HepG2 (cell line): ENCODE results near the gene SLC12A5. TPM values are rescaled to one million over a fixed set of nuclear protein-coding genes. Genes with fewer than 3 reads are reported as not detected.

Experiments used
- ARNT2 ChIP-seq: sonication (generic); formaldehyde crosslinking; IDR thresholded peaks from 2 replicates; pipeline ENCODE4 v1.8.0; 2022; ENCODE audit warnings: mild to moderate bottlenecking, low read depth, missing genetic modification reagents, moderate library complexity
- ATRX ChIP-seq: sonication (generic); formaldehyde crosslinking; IDR thresholded peaks from 2 replicates; pipeline ENCODE4 v1.4.0; 2020; ENCODE audit warnings: missing genetic modification reagents, borderline replicate concordance
- CREM ChIP-seq, 2 experiments: sonication (generic) in 1 of 2; formaldehyde crosslinking in 1 of 2; IDR thresholded peaks; 2 replicates each; pipeline versions ENCODE4 v1.4.0 to v1.6.1; 2016 to 2020; ENCODE audit warnings: antibody characterized with exemption in 1 of 2, mild to moderate bottlenecking in 1 of 2, missing genetic modification reagents in 1 of 2
- KDM5A ChIP-seq: fragments of 200-600 bp; sonication (generic); IDR thresholded peaks from 2 replicates; pipeline ENCODE4 v1.7.0; 2018; ENCODE audit warnings: antibody characterized with exemption, mild to moderate bottlenecking, low read length, borderline replicate concordance
- MBD4 ChIP-seq: IDR thresholded peaks from 2 replicates; pipeline ENCODE4 v1.6.1; 2012; ENCODE audit warnings: low read length, inconsistent platforms, borderline replicate concordance
- MTA1 ChIP-seq: sonication (generic); formaldehyde crosslinking; IDR thresholded peaks from 2 replicates; pipeline ENCODE4 v1.4.0; 2020; ENCODE audit warnings: missing genetic modification reagents, mild to moderate bottlenecking, borderline replicate concordance
- MTF2 ChIP-seq: sonication (generic); formaldehyde crosslinking; IDR thresholded peaks from 2 replicates; pipeline ENCODE4 v1.5.0; 2020; ENCODE audit warnings: missing genetic modification reagents, borderline replicate concordance
- MXI1 ChIP-seq: IDR thresholded peaks from 3 replicates; pipeline ENCODE4 v1.6.1; 2012; ENCODE audit warnings: low read depth, low read length, inconsistent platforms, borderline replicate concordance
- NCOA5 ChIP-seq: sonication (generic); formaldehyde crosslinking; IDR thresholded peaks from 2 replicates; pipeline ENCODE4 v1.4.0; 2020; ENCODE audit warnings: missing genetic modification reagents
- NCOR1 ChIP-seq: fragments of 200-600 bp; sonication (generic); IDR thresholded peaks from 2 replicates; pipeline ENCODE4 v1.7.0; 2017; ENCODE audit warnings: antibody characterized with exemption, low read length, borderline replicate concordance
- NFYC ChIP-seq: IDR thresholded peaks from 2 replicates; pipeline ENCODE4 v1.6.1; 2016; ENCODE audit warnings: missing genetic modification reagents, missing compliant biosample characterization
- NRL ChIP-seq: sonication (generic); formaldehyde crosslinking; IDR thresholded peaks from 2 replicates; pipeline ENCODE4 v1.5.0; 2020; ENCODE audit warnings: missing genetic modification reagents, mild to moderate bottlenecking, moderate library complexity, borderline replicate concordance
- PCBP1 ChIP-seq: fragments of 200-400 bp; formaldehyde crosslinking; IDR thresholded peaks from 2 replicates; pipeline ENCODE4 v1.6.1; 2017; ENCODE audit warnings: mild to moderate bottlenecking, low read depth, low read length, borderline replicate concordance
- SIX1 ChIP-seq: sonication (generic); formaldehyde crosslinking; IDR thresholded peaks from 2 replicates; pipeline ENCODE4 v1.4.0; 2020; ENCODE audit warnings: missing genetic modification reagents, borderline replicate concordance
- SKI ChIP-seq: fragments of 450-650 bp; IDR thresholded peaks from one replicate; pipeline ENCODE4 v1.6.1; 2018; ENCODE audit warnings: mild to moderate bottlenecking; ENCODE audit not compliant: partially characterized antibody
- SOX13 ChIP-seq, 3 experiments: fragments of 450-650 bp in 1 of 3; sonication (generic) in 1 of 3; formaldehyde crosslinking in 1 of 3; IDR thresholded peaks in 2 of 3; conservative IDR thresholded peaks in 1 of 3; 2 replicates each; pipeline versions ENCODE4 v1.5.0 to v1.6.1; 2016 to 2020; ENCODE audit warnings: antibody characterized with exemption in 1 of 3, mild to moderate bottlenecking in 1 of 3, missing compliant biosample characterization in 1 of 3, missing genetic modification reagents in 1 of 3, moderate library complexity in 1 of 3
- TARDBP ChIP-seq: sonication (generic); formaldehyde crosslinking; IDR thresholded peaks from 2 replicates; pipeline ENCODE4 v1.8.0; 2022; ENCODE audit warnings: mild to moderate bottlenecking, missing genetic modification reagents
- TEAD3 ChIP-seq: optimal IDR thresholded peaks from 2 replicates; pipeline ENCODE3; 2016; ENCODE audit warnings: borderline replicate concordance
- THAP7 ChIP-seq: sonication (generic); formaldehyde crosslinking; IDR thresholded peaks from 2 replicates; pipeline ENCODE4 v1.8.1; 2023; ENCODE audit warnings: mild to moderate bottlenecking, missing genetic modification reagents
- UBTF ChIP-seq: sonication (generic); formaldehyde crosslinking; IDR thresholded peaks from 2 replicates; pipeline ENCODE4 v1.4.0; 2020; ENCODE audit warnings: mild to moderate bottlenecking, missing genetic modification reagents
- YEATS2 ChIP-seq: sonication (generic); formaldehyde crosslinking; IDR thresholded peaks from 2 replicates; pipeline ENCODE4 v1.4.0; 2020; ENCODE audit warnings: missing genetic modification reagents, borderline replicate concordance
- ZBTB26 ChIP-seq: IDR thresholded peaks from 2 replicates; pipeline ENCODE4 v1.6.1; 2016; ENCODE audit warnings: missing compliant biosample characterization, missing genetic modification reagents, borderline replicate concordance
- ZFP36 ChIP-seq: fragments of 150-350 bp; IDR thresholded peaks from 2 replicates; pipeline ENCODE4 v1.6.1; 2018; ENCODE audit warnings: borderline replicate concordance, low read length, low read depth; ENCODE audit not compliant: partially characterized antibody
- ZNF484 ChIP-seq: sonication (generic); formaldehyde crosslinking; IDR thresholded peaks from 2 replicates; pipeline ENCODE4 v1.5.1; 2020; ENCODE audit warnings: mild to moderate bottlenecking, low read depth, missing genetic modification reagents, borderline replicate concordance
- ZNF556 ChIP-seq: sonication (generic); formaldehyde crosslinking; IDR thresholded peaks from 2 replicates; pipeline ENCODE4 v1.4.0; 2020; ENCODE audit warnings: mild to moderate bottlenecking, missing genetic modification reagents, borderline replicate concordance
- polyA plus RNA-seq, 8 experiments: library from polyadenylated mRNA; depleted of rRNA in 3 of 8; stranded (reverse) in 7 of 8; unstranded in 1 of 8; fragments of >200 nt; fragmentation: Illumina TruSeq in 4 of 8; extraction: Trizol in 4 of 8; gene quantifications; 2 replicates each; pipeline versions ENCODE4 v1.2.1 to v1.2.3, GENCODE V29; 2011 to 2016; ENCODE audit warnings: low read depth in 4 of 8, missing spikeins in 1 of 8, mixed read lengths in 1 of 8; ENCODE audit not compliant: insufficient read depth in 1 of 8
- total RNA-seq, 5 experiments: library from RNA; depleted of rRNA; stranded (reverse); fragments of >200 nt; fragmentation: Illumina TruSeq; extraction: Trizol; gene quantifications; 2 replicates each; pipeline ENCODE4 v1.2.3, GENCODE V29; 2016; ENCODE audit warnings: low read depth in 1 of 5

SLC12A5 gene
- total and polyA plus RNA-seq, 2 of the 13 experiments (the other 11 are each of a cell fraction or from before 2014, with no cell fraction given) = 4.3 to 5.4 TPM

GRCh38 chr20:46022411-46023147 lies 6.4 kb upstream of the SLC12A5 start (continued):
- no peak for TF ChIP-seq ZNF484 (CRISPR knock-in tag)
- no peak for TF ChIP-seq SOX13 (IDR thresholded peaks at IDR 0.05)
- TF ChIP-seq SOX13 (CRISPR knock-in tag; conservative IDR thresholded peaks at IDR 0.05 in 1 of 2, IDR thresholded peaks at IDR 0.05 in 1 of 2) = no peak
- TF ChIP-seq ZBTB26 (CRISPR knock-in tag) = peak; percentile 35; the same call in 1 of the 2 replicates
- no peak for TF ChIP-seq CREM (IDR thresholded peaks at IDR 0.05)
- no peak for TF ChIP-seq CREM (CRISPR knock-in tag; IDR thresholded peaks at IDR 0.05)
- TF ChIP-seq ATRX = no peak
- no peak for TF ChIP-seq TARDBP (CRISPR knock-in tag)
- no peak for TF ChIP-seq KDM5A
- TF ChIP-seq PCBP1 = peak; percentile 95; the same call in 1 of the 2 replicates
- TF ChIP-seq ZNF556 = no peak
- TF ChIP-seq SIX1 (CRISPR knock-in tag) = no peak
- no peak for TF ChIP-seq YEATS2
- TF ChIP-seq THAP7 (CRISPR knock-in tag) = peak; percentile 81; the same call in 1 of the 2 replicates
- TF ChIP-seq MTF2 (CRISPR knock-in tag) = no peak
- TF ChIP-seq NCOA5 (CRISPR knock-in tag) = no peak
- no peak for TF ChIP-seq NFYC (CRISPR knock-in tag)
- peak; percentile 38; the same call in 1 of the 2 replicates for TF ChIP-seq MTA1 (CRISPR knock-in tag)
- no peak for TF ChIP-seq MXI1
- TF ChIP-seq SKI = no peak
- TF ChIP-seq TEAD3 (CRISPR knock-in tag) = no peak
- no peak for TF ChIP-seq MBD4
- peak; percentile 65; the same call in 1 of the 2 replicates for TF ChIP-seq NRL (CRISPR knock-in tag)
- TF ChIP-seq ARNT2 = no peak
- TF ChIP-seq UBTF (CRISPR knock-in tag) = no peak
- TF ChIP-seq NCOR1 = no peak
- no peak for TF ChIP-seq ZFP36
